IMR-90 (cell line): Measurements from ENCODE around the gene FAM117B. TPM values are rescaled to one million over a fixed set of nuclear protein-coding genes. Genes with fewer than 3 reads are reported as not detected.

Experiments used
- ATAC-seq: fragments of 200-7000 bp; cut with Tn5 transposase; 2 replicates; pipeline ENCODE4 v1.9.1; 2020; ENCODE audit warnings: low read depth, mild to moderate bottlenecking, moderate library complexity
- BruUV-seq: library from RNA; stranded (reverse); fragments of 400-500 nt; replicated peaks from 2 replicates; lab custom pipeline; 2021; lab: Mats Ljungman, UMichigan
- CTCF ChIA-PET: fragments of 300-600 bp; formaldehyde crosslinking; extraction: SDS; loops from one replicate; lab custom pipeline; 2021; ENCODE audit warnings: antibody characterized with exemption; lab: Yijun Ruan, JAX
- POLR2A ChIA-PET: fragments of 300-600 bp; sonication (Branson Sonifier 250); formaldehyde crosslinking; loops from one replicate; lab custom pipeline; 2022; ENCODE audit warnings: antibody characterized with exemption; ENCODE audit not compliant: unreplicated experiment; lab: Charles Lee
- DNase-seq: peaks from one replicate; pipeline ENCODE4 v3.0.0; 2013
- H2AFZ ChIP-seq: replicated peaks from 2 replicates; pipeline ENCODE3; 2013; ENCODE audit warnings: low read length, mild to moderate bottlenecking; ENCODE audit not compliant: poor library complexity
- H2AK5ac ChIP-seq: 2 replicates; pipeline ENCODE4 v1.6.1; 2013; ENCODE audit warnings: low read depth, low read length, inconsistent platforms
- H2AK9ac ChIP-seq: replicated peaks from 2 replicates; pipeline ENCODE3; 2013; ENCODE audit warnings: mild to moderate bottlenecking, low read depth, low read length, moderate library complexity; ENCODE audit not compliant: poor library complexity
- H2BK120ac ChIP-seq: 2 replicates; pipeline ENCODE4 v1.6.1; 2013; ENCODE audit warnings: low read depth, low read length, inconsistent platforms
- H2BK15ac ChIP-seq: 3 replicates; pipeline ENCODE4 v1.6.1; 2013; ENCODE audit warnings: low read depth, low read length, inconsistent platforms
- H2BK20ac ChIP-seq: 2 replicates; pipeline ENCODE4 v1.6.1; 2013; ENCODE audit warnings: low read depth, mild to moderate bottlenecking, inconsistent platforms, low read length, moderate library complexity
- H2BK5ac ChIP-seq: 2 replicates; pipeline ENCODE4 v1.6.1; 2013; ENCODE audit warnings: mild to moderate bottlenecking, low read depth, low read length, inconsistent platforms; ENCODE audit not compliant: poor library complexity, severe bottlenecking
- H3K14ac ChIP-seq: replicated peaks from 2 replicates; pipeline ENCODE4 v1.6.1; 2013; ENCODE audit warnings: low read depth, low read length, inconsistent platforms
- H3K18ac ChIP-seq: 2 replicates; pipeline ENCODE4 v1.6.1; 2013; ENCODE audit warnings: low read depth, low read length, control low read depth
- H3K23ac ChIP-seq: 2 replicates; pipeline ENCODE4 v1.6.1; 2013; ENCODE audit warnings: low read depth, low read length, inconsistent platforms
- H3K27ac ChIP-seq: 2 replicates; pipeline ENCODE4 v1.5.1; 2013; ENCODE audit warnings: mild to moderate bottlenecking, control low read depth, low read length; ENCODE audit not compliant: insufficient read depth
- H3K27me3 ChIP-seq: 2 replicates; pipeline ENCODE4 v1.6.1; 2013; ENCODE audit warnings: low read length; ENCODE audit not compliant: control insufficient read depth, insufficient read depth
- H3K36me3 ChIP-seq: 2 replicates; pipeline ENCODE4 v1.6.1; 2013; ENCODE audit warnings: low read length, mixed read lengths; ENCODE audit not compliant: control insufficient read depth, insufficient read depth
- H3K4ac ChIP-seq: 2 replicates; pipeline ENCODE4 v1.6.1; 2013; ENCODE audit warnings: low read depth, low read length, inconsistent platforms
- H3K4me1 ChIP-seq: 2 replicates; pipeline ENCODE4 v1.6.1; 2013; ENCODE audit warnings: low read length, mixed read lengths; ENCODE audit not compliant: control insufficient read depth, insufficient read depth
- H3K4me2 ChIP-seq: 2 replicates; pipeline ENCODE4 v1.6.1; 2013; ENCODE audit warnings: low read depth, mild to moderate bottlenecking, control low read depth, low read length, moderate library complexity
- H3K4me3 ChIP-seq: 2 replicates; pipeline ENCODE4 v1.5.1; 2013; ENCODE audit warnings: low read depth, mild to moderate bottlenecking, control low read depth, low read length, moderate library complexity; ENCODE audit not compliant: insufficient read depth
- H3K56ac ChIP-seq: 2 replicates; pipeline ENCODE4 v1.6.1; 2013; ENCODE audit warnings: low read length, inconsistent platforms; ENCODE audit not compliant: insufficient read depth; ENCODE audit errors: extremely low read depth
- H3K79me1 ChIP-seq, 2 experiments: 2 replicates each; pipeline ENCODE4 v1.6.1; 2013; ENCODE audit warnings: low read length in 2 of 2, inconsistent platforms in 1 of 2, low read depth in 1 of 2
- H3K9ac ChIP-seq: 2 replicates; pipeline ENCODE4 v1.6.1; 2013; ENCODE audit warnings: low read depth, low read length, control low read depth
- H3K9me1 ChIP-seq: 2 replicates; pipeline ENCODE4 v1.6.1; 2013; ENCODE audit warnings: low read length, inconsistent platforms; ENCODE audit not compliant: insufficient read depth
- H3K9me3 ChIP-seq: 2 replicates; pipeline ENCODE4 v1.6.1; 2013; ENCODE audit warnings: low read length; ENCODE audit not compliant: control insufficient read depth, insufficient read depth
- H4K20me1 ChIP-seq: 2 replicates; pipeline ENCODE4 v1.6.1; 2013; ENCODE audit warnings: low read length, inconsistent platforms; ENCODE audit not compliant: insufficient read depth
- H4K5ac ChIP-seq: 2 replicates; pipeline ENCODE4 v1.6.1; 2013; ENCODE audit warnings: mild to moderate bottlenecking, low read depth, low read length, control low read depth
- H4K8ac ChIP-seq, 2 experiments: 2 replicates each; pipeline ENCODE4 v1.6.1; 2013; ENCODE audit warnings: low read depth in 2 of 2, low read length in 2 of 2, control low read depth in 1 of 2, inconsistent platforms in 1 of 2
- H4K91ac ChIP-seq: 2 replicates; pipeline ENCODE4 v1.6.1; 2013; ENCODE audit warnings: low read depth, low read length, inconsistent platforms; ENCODE audit not compliant: insufficient read depth
- MAZ ChIP-seq: IDR thresholded peaks from 2 replicates; pipeline ENCODE4 v1.6.1; 2012; ENCODE audit warnings: low read depth, mild to moderate bottlenecking, low read length, improper control_type of control experiment, moderate library complexity, borderline replicate concordance
- RFX5 ChIP-seq: IDR thresholded peaks from 2 replicates; pipeline ENCODE4 v1.8.0; 2012; ENCODE audit warnings: low read depth, mild to moderate bottlenecking, low read length, moderate library complexity
- SMC3 ChIP-seq: fragments of 150-350 bp; IDR thresholded peaks from 2 replicates; pipeline ENCODE4 v1.6.1; 2016; ENCODE audit warnings: low read depth, mild to moderate bottlenecking, antibody characterized with exemption, low read length, moderate library complexity
- WGBS, 2 experiments: methylation state at CpG; one replicate each; pipeline versions ENCODE4 v1.1.5 to v1.1.7; 2013; ENCODE audit warnings: missing lambda C conversion rate in 2 of 2; ENCODE audit not compliant: insufficient read length in 1 of 2; ENCODE audit errors: extremely low coverage in 2 of 2; 5-methylcytosine and 5-hydroxymethylcytosine counted together
- dilution Hi-C: fragments of 300-500 bp; cut with HindIII; formaldehyde crosslinking; loops from one replicate; pipeline ENCODE4 v1.14.3; 2018; ENCODE audit warnings: low sequenced_read_pairs; ENCODE audit not compliant: unreplicated experiment
- in situ Hi-C: fragments of 300-500 bp; cut with MboI; formaldehyde crosslinking; loops from 3 replicates; pipeline ENCODE4 v1.14.3; 2019; ENCODE audit warnings: low sequenced_read_pairs, inconsistent platforms, mixed read lengths
- intact Hi-C: fragments of 100-400 bp; cut with micrococcal nuclease; formaldehyde crosslinking; loops from 2 replicates; pipeline ENCODE4 v1.10.0; 2022
- polyA plus RNA-seq, 3 experiments: library from polyadenylated mRNA; depleted of rRNA; stranded (reverse); fragments of >200 nt; gene quantifications; 2 replicates each; pipeline ENCODE4 v1.2.3, GENCODE V29; 2012; ENCODE audit warnings: low replicate concordance in 1 of 3
- total RNA-seq: library from RNA; depleted of rRNA; stranded (reverse); fragments of >200 nt; gene quantifications from 2 replicates; pipeline ENCODE4 v1.2.3, GENCODE V29; 2012

Gene FAM117B
- total and polyA plus RNA-seq, 2 of the 4 experiments (the other 2 are of a cell fraction): 0.54 to 0.79 TPM

GRCh38 chr2:202762556-202762955 lies 127.8 kb downstream of the FAM117B start:
- in situ Hi-C loops (no loop called here), intact Hi-C loops (no loop called here), dilution Hi-C loops (no loop called here)
- Histone ChIP-seq H2AFZ (no peak overlapping the region), H3K4me2 (no peak overlapping the region), H3K9ac (no peak overlapping the region), H3K4ac (no peak overlapping the region), H2BK5ac (no peak overlapping the region), H4K8ac (no peak overlapping the region), H3K27me3 (no peaks in the 10 kb centered on the region), H3K27ac (no peak overlapping the region), H3K36me3 (peaks cover 11% of the 10 kb centered on the region), H3K4me3 (no peak overlapping the region), H4K20me1 (no peaks in the 10 kb centered on the region), H2AK5ac (no peak overlapping the region), H3K23ac (peak overlapping the region; percentile 45; the same call in 1 of the 2 replicates), H2AK9ac (no peak overlapping the region), H3K4me1 (no peaks in the 10 kb centered on the region), H3K79me1 (no peaks in the 10 kb centered on the region), H4K5ac (no peak overlapping the region), H3K56ac (no peak overlapping the region), H2BK15ac (no peak overlapping the region), H3K14ac (no peak overlapping the region), H2BK120ac (no peak overlapping the region), H3K9me3 (no peaks in the 10 kb centered on the region), H4K91ac (no peak overlapping the region), H2BK20ac (no peak overlapping the region), H3K18ac (no peak overlapping the region), H3K9me1 (no peaks in the 10 kb centered on the region)
- POLR2A ChIA-PET: no interaction called here
- WGBS, 2 experiments: no CpG with 5 or more reads among the region's 4 CpGs
- TF ChIP-seq SMC3 (no peak), RFX5 (no peak), MAZ (no peak)
- ATAC-seq (no peak), DNase-seq (no peak)
- BruUV-seq: no TSS peak
- CTCF ChIA-PET: no interaction called here
